ENCODE data around the gene GPR137B. TPM values are rescaled to one million over a fixed set of nuclear protein-coding genes. Genes with fewer than 3 reads are reported as not detected.

The GPR137B gene
- total RNA-seq, 4 donors from 2014 or later: 0.29 to 15.1 (median 11.2) TPM

DNA sequence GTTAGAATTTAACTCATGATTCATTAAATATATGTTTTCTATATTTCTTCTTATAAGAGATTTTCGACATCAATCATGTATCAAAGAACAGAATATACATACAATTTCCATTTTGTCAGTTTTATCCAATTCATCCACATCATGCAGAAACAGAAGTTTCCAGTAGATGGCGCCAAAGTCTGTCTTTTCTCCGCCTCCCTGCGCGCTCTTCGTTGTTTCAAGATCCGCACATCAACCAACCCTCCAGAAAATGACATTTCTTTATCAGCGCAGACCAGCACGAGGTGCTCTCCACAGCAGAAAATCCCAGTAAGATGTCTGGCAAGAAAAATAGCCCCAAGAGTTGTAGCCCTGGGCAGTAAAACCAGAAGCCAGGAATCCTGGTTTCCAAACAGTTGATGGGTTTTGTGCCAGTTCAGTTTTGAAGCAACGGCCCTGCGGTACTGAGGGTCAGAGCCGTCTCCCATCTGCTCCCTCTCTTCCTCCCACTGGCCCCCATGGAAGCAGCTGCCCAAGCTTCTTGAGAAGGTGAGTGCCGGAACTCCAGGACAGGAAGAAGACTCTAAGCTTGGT lies 38.6 kb upstream of the GPR137B start:
- no peak overlapping the region for H3K4me3 ChIP-seq
- TF ChIP-seq, protein P1, sequence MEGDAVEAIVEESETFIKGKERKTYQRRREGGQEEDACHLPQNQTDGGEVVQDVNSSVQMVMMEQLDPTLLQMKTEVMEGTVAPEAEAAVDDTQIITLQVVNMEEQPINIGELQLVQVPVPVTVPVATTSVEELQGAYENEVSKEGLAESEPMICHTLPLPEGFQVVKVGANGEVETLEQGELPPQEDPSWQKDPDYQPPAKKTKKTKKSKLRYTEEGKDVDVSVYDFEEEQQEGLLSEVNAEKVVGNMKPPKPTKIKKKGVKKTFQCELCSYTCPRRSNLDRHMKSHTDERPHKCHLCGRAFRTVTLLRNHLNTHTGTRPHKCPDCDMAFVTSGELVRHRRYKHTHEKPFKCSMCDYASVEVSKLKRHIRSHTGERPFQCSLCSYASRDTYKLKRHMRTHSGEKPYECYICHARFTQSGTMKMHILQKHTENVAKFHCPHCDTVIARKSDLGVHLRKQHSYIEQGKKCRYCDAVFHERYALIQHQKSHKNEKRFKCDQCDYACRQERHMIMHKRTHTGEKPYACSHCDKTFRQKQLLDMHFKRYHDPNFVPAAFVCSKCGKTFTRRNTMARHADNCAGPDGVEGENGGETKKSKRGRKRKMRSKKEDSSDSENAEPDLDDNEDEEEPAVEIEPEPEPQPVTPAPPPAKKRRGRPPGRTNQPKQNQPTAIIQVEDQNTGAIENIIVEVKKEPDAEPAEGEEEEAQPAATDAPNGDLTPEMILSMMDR (IDR thresholded peaks at IDR 0.05): peak; percentile 63 to 80 (median 72)
- no peak for TF ChIP-seq POLR2A (IDR thresholded peaks at IDR 0.05)
- H3K4me1 ChIP-seq: no peaks in the 10 kb centered on the region
- H3K36me3 ChIP-seq: no peaks in the 10 kb centered on the region
- no peaks in the 10 kb centered on the region for H3K9me3 ChIP-seq
- peak; percentile 46 to 57 for DNase-seq
- H3K27ac ChIP-seq: no peak overlapping the region
- no peaks in the 10 kb centered on the region for H3K27me3 ChIP-seq
- intact Hi-C loops (cut with DNase I; ENCODE audit: low total_unique reads): no loop called here

DNA sequence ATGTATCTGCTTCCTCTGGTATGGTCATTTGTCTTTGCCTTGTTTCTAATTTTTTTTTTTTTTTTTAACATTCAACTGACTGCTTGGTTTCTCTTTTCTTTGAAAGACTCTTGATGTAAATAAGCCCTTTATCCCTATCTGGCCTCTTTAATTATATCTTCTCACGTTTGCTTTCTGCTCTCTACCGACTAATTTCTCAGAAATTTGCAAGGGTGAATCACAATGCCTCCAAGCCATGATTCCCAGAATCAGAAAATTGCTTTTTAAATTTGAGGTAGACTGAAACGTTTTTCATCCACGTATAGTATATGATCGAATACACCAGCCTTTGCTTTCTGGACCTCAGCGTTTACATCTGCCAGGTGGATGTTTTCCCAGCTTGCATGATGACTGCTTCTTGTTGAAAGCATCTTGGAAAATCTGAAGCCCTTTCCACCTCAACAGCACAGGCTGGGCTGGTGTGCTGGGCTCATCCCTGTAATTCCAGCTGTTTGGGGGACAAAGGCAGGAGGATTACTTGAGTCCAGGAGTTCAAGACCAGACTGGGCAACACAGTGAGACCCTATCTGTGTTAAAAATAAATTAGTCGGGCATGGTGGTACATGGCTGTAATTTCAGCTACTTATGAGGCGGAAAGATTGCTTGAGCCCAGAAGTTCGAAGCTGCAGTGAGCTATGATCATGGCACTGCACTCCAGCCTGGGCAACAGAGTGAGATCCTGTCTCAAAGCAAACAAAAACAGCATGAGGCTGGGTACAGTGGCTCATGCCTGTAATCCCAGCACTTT lies 35.0 kb upstream of the GPR137B start:
- DNase-seq: no peak
- no peak overlapping the region for H3K27ac ChIP-seq
- no peaks in the 10 kb centered on the region for H3K27me3 ChIP-seq
- H3K4me3 ChIP-seq: no peak overlapping the region
- no peaks in the 10 kb centered on the region for H3K9me3 ChIP-seq
- TF ChIP-seq POLR2A (IDR thresholded peaks at IDR 0.05): no peak
- TF ChIP-seq, protein P1 (IDR thresholded peaks at IDR 0.05): no peak
- intact Hi-C loops (cut with DNase I; ENCODE audit: low total_unique reads): no loop called here
- H3K36me3 ChIP-seq: no peaks in the 10 kb centered on the region
- H3K4me1 ChIP-seq: no peaks in the 10 kb centered on the region

DNA sequence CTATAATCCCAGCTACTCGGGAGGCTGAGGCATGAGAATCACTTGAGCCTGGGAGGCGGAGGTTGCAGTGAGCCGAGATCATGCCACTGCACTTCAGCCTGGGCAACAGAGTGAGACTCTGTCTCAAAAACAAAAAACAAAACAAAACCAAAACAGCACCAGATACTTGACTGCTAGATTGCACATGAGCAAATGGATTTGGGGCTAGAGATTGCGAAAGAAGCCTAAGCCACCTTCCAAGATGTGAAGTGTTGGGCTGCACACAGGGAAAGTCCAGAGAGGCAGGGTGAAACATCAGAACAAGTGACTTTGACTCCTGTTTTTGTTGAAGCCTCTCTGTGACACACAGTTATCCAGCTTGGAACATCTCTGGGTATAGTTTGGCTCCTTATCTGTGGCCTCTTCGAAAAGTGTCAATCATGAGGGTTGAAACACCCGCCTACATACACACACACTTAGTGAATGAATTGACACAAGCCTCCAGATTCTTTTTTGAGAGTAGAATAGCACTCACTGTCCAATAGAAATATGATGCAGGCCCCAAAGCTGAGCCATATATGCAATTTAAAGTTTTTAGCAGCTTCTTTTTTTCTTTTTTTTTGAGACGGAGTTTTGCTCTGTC lies 34.2 kb upstream of the GPR137B start:
- no peak for DNase-seq
- Histone ChIP-seq H3K4me3 (no peak overlapping the region), H3K27me3 (no peaks in the 10 kb centered on the region), H3K4me1 (no peaks in the 10 kb centered on the region), H3K9me3 (no peaks in the 10 kb centered on the region), H3K27ac (no peak overlapping the region), H3K36me3 (no peaks in the 10 kb centered on the region)
- TF ChIP-seq, protein P1 (IDR thresholded peaks at IDR 0.05): no peak
- no peak for TF ChIP-seq POLR2A (IDR thresholded peaks at IDR 0.05)
- intact Hi-C loops (cut with DNase I; ENCODE audit: low total_unique reads): no loop called here

DNA sequence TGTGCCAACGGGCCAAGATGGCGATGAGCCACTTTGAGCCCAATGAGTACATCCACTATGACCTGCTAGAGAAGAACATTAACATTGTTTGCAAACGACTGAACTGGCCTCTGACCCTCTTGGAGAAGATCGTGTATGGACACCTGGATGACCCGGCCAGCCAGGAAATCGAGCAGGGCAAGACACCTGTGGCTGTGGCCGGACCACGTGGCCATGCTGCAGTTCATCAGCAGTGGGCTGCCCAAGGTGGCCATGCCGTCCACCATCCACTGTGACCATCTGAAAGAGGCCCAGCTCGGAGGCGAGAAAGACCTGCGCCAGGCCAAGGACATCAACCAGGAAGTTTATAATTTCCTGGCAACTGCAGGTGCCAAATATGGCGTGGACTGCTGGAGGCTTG lies 32.2 kb upstream of the GPR137B start:
- H3K4me1 ChIP-seq: no peaks in the 10 kb centered on the region
- no peaks in the 10 kb centered on the region for H3K36me3 ChIP-seq
- intact Hi-C loops (cut with DNase I; ENCODE audit: low total_unique reads): loop anchor here (10.0 kb wide), 1 partner anchor 385 kb away; no protein-coding TSS in a partner anchor
- H3K4me3 ChIP-seq: no peak overlapping the region
- no peak overlapping the region for H3K27ac ChIP-seq
- no peaks in the 10 kb centered on the region for H3K9me3 ChIP-seq
- TF ChIP-seq, protein P1 (IDR thresholded peaks at IDR 0.05): no peak
- TF ChIP-seq POLR2A (IDR thresholded peaks at IDR 0.05): no peak
- no peaks in the 10 kb centered on the region for H3K27me3 ChIP-seq
- DNase-seq: no peak
